ENCODE measurements around the gene SMIM28. TPM values are rescaled to one million over a fixed set of nuclear protein-coding genes. Genes with fewer than 3 reads are reported as not detected.
A peak's percentile ranks its signal among the peaks of the same experiment; 100 is the strongest.

Gene SMIM28
- total RNA-seq, 1 experiment from 2014 or later, result not detected

GRCh38 chr6:138403801-138404665 lies 26.3 kb downstream of the SMIM28 start, which contains the start of gene HEBP2:
Gene HEBP2, plus strand, starts transcription at chr6:138404223. Its CDS starts 273 bp downstream, at chr6:138404496.
- intact Hi-C loops (cut with micrococcal nuclease), result loop anchor here (2.0 to 5.0 kb wide), 3 partner anchors 115 to 287 kb away; partner anchors contain the start of gene ARFGEF3
- peaks cover 11% of the 10 kb centered on the region for H3K4me1 Mint-ChIP-seq (ENCODE audit: insufficient read depth, unreplicated experiment)
- H3K4me3 Mint-ChIP-seq (ENCODE audit: unreplicated experiment), result peak within 1 kb of the TSS; percentile 80
- POLR2A ChIA-PET, result interaction anchor here (0.6 to 3.0 kb wide), 24 partner anchors 10 to 399 kb away, joined by 3 to 21 read pairs (median 4); partner anchors contain the start of genes ARFGEF3, CCDC28A and NHSL1
- DNase-seq (ENCODE audit: unreplicated experiment), result peak; percentile 96
- BruUV-seq (replicated peaks), result no TSS peak
- TF ChIP-seq CTCF (IDR thresholded peaks at IDR 0.05; ENCODE audit: unreplicated experiment), result peak; percentile 12
- H3K27ac Mint-ChIP-seq (ENCODE audit: low read depth, unreplicated experiment), result peak within 1 kb of the TSS; percentile 77
- peaks cover 33% of the 10 kb centered on the region for H3K36me3 Mint-ChIP-seq (ENCODE audit: insufficient read depth, unreplicated experiment)
- H3K9me3 Mint-ChIP-seq (ENCODE audit: unreplicated experiment), result no peaks in the 10 kb centered on the region
- H3K27me3 Mint-ChIP-seq (ENCODE audit: insufficient read depth, unreplicated experiment), result no peaks in the 10 kb centered on the region
- CTCF ChIA-PET, result interaction anchor here (0.6 to 1.9 kb wide), 13 partner anchors 11 to 706 kb away, joined by 3 to 11 read pairs (median 3); no protein-coding TSS in a partner anchor

GRCh38 chr6:138404666-138405337 lies 27.1 kb downstream of the SMIM28 start:
- peaks cover 41% of the 10 kb centered on the region for H3K36me3 Mint-ChIP-seq (ENCODE audit: insufficient read depth, unreplicated experiment)
- DNase-seq (ENCODE audit: unreplicated experiment), result peak; percentile 26
- intact Hi-C loops (cut with micrococcal nuclease), result loop anchor here (2.0 to 5.0 kb wide), 3 partner anchors 116 to 288 kb away; partner anchors contain the start of gene ARFGEF3

GRCh38 chr6:138405816-138406413 lies 28.2 kb downstream of the SMIM28 start:
- H3K27me3 Mint-ChIP-seq (ENCODE audit: insufficient read depth, unreplicated experiment), result no peaks in the 10 kb centered on the region
- no peak for DNase-seq (ENCODE audit: unreplicated experiment)
- CTCF ChIA-PET, result interaction anchor here (0.6 to 1.3 kb wide), 7 partner anchors 11 to 401 kb away, joined by 3 to 5 read pairs (median 3); no protein-coding TSS in a partner anchor
- no peak for TF ChIP-seq CTCF (IDR thresholded peaks at IDR 0.05; ENCODE audit: unreplicated experiment)
- H3K27ac Mint-ChIP-seq (ENCODE audit: low read depth, unreplicated experiment), result no peak overlapping the region
- no peaks in the 10 kb centered on the region for H3K9me3 Mint-ChIP-seq (ENCODE audit: unreplicated experiment)
- H3K4me1 Mint-ChIP-seq (ENCODE audit: insufficient read depth, unreplicated experiment), result peaks cover 28% of the 10 kb centered on the region
- intact Hi-C loops (cut with micrococcal nuclease), result loop anchor here (2.0 kb wide), 2 partner anchors 117 to 289 kb away; no protein-coding TSS in a partner anchor
- BruUV-seq (replicated peaks), result no TSS peak
- peaks cover 46% of the 10 kb centered on the region for H3K36me3 Mint-ChIP-seq (ENCODE audit: insufficient read depth, unreplicated experiment)
- H3K4me3 Mint-ChIP-seq (ENCODE audit: unreplicated experiment), result peak overlapping the region; percentile 44
- POLR2A ChIA-PET, result interaction anchor here (0.6 to 3.0 kb wide), 10 partner anchors 8 to 405 kb away, joined by 3 to 21 read pairs (median 5); partner anchors contain the start of gene NHSL1

More at GRCh38 chr6:138404666-138405337, 27.1 kb downstream of the SMIM28 start:
- Mint-ChIP-seq H3K9me3 (ENCODE audit: unreplicated experiment) (no peaks in the 10 kb centered on the region), H3K27me3 (ENCODE audit: insufficient read depth, unreplicated experiment) (no peaks in the 10 kb centered on the region), H3K4me3 (ENCODE audit: unreplicated experiment) (peak overlapping the region; percentile 80), H3K27ac (ENCODE audit: low read depth, unreplicated experiment) (peak overlapping the region; percentile 77), H3K4me1 (ENCODE audit: insufficient read depth, unreplicated experiment) (peaks cover 17% of the 10 kb centered on the region)
- no peak for TF ChIP-seq CTCF (IDR thresholded peaks at IDR 0.05; ENCODE audit: unreplicated experiment)
- TSS peak; percentile 29 for BruUV-seq (replicated peaks)
- CTCF ChIA-PET, result interaction anchor here (0.7 to 1.9 kb wide), 15 partner anchors 11 to 289 kb away, joined by 3 to 11 read pairs (median 3); no protein-coding TSS in a partner anchor
- POLR2A ChIA-PET, result interaction anchor here (0.5 to 3.0 kb wide), 30 partner anchors 9 to 966 kb away, joined by 3 to 21 read pairs (median 4); partner anchors contain the start of genes ARFGEF3, CCDC28A and NHSL1
